WERI-Rb-1 (cell line): Measurements from ENCODE around the gene ZNF277.
"Not testable (repeated sequence)": the region's sequence is repeated elsewhere in the genome, so short reads cannot be mapped to it uniquely, and the experiment has no call there.

Source experiments
- DNase-seq: peaks from one replicate; pipeline ENCODE4 v3.0.0-alpha.2; 2020
- H3K27ac ChIP-seq: fragments of 250-450 bp; sonication (Bioruptor Pico); 2 replicates; pipeline ENCODE4 v1.5.1; 2020; ENCODE audit warnings: mild to moderate bottlenecking, moderate library complexity
- H3K27me3 ChIP-seq: fragments of 250-450 bp; sonication (Bioruptor Pico); 2 replicates; pipeline ENCODE4 v1.5.1; 2021; ENCODE audit warnings: mild to moderate bottlenecking, low read depth, moderate library complexity; ENCODE audit not compliant: insufficient read depth, severe bottlenecking
- H3K36me3 ChIP-seq: fragments of 250-450 bp; sonication (Bioruptor Pico); 2 replicates; pipeline ENCODE4 v1.5.1; 2020; ENCODE audit warnings: mild to moderate bottlenecking, moderate library complexity
- H3K4me3 ChIP-seq: 2 replicates; pipeline ENCODE4 v1.5.1; 2011; ENCODE audit warnings: low read depth, mild to moderate bottlenecking, control low read depth, low read length
- H3K9me3 ChIP-seq: fragments of 250-450 bp; sonication (Bioruptor Pico); 2 replicates; pipeline ENCODE4 v1.5.1; 2021; ENCODE audit warnings: mild to moderate bottlenecking, moderate library complexity; ENCODE audit not compliant: severe bottlenecking
- CTCF ChIP-seq: IDR thresholded peaks from 2 replicates; pipeline ENCODE4 v1.5.1; 2011; ENCODE audit warnings: low read depth, mild to moderate bottlenecking, control low read depth, inconsistent platforms, low read length

The ZNF277 gene

GRCh38 chr7:112308974-112309373 is 102.5 kb downstream of the ZNF277 start:
- Histone ChIP-seq H3K27ac (no peak overlapping the region), H3K27me3 (no peaks in the 10 kb centered on the region), H3K4me3 (no peak overlapping the region), H3K9me3 (no peaks in the 10 kb centered on the region), H3K36me3 (no peaks in the 10 kb centered on the region)
- no peak for TF ChIP-seq CTCF
- DNase-seq: no peak

GRCh38 chr7:112316803-112317202 is 110.3 kb downstream of the ZNF277 start:
- not testable (repeated sequence) for H3K9me3 ChIP-seq, DNase-seq, H3K4me3 ChIP-seq, H3K27ac ChIP-seq, H3K27me3 ChIP-seq, H3K36me3 ChIP-seq

GRCh38 chr7:112322070-112322469 is 115.6 kb downstream of the ZNF277 start:
- no peaks in the 10 kb centered on the region for H3K36me3 ChIP-seq

GRCh38 chr7:112327566-112327965 is 121.1 kb downstream of the ZNF277 start:
- Histone ChIP-seq H3K27me3 (no peaks in the 10 kb centered on the region), H3K4me3 (no peak overlapping the region), H3K27ac (no peak overlapping the region), H3K36me3 (no peaks in the 10 kb centered on the region; the same call in 1 of the 2 replicates), H3K9me3 (no peaks in the 10 kb centered on the region)
- no peak for DNase-seq
- no peak for TF ChIP-seq CTCF

More at GRCh38 chr7:112322070-112322469, 115.6 kb downstream of the ZNF277 start:
- Histone ChIP-seq H3K27me3 (no peaks in the 10 kb centered on the region), H3K4me3 (no peak overlapping the region), H3K27ac (no peak overlapping the region), H3K9me3 (no peaks in the 10 kb centered on the region)
- no peak for TF ChIP-seq CTCF
- DNase-seq: no peak

GRCh38 chr7:112331492-112331891 is 125.0 kb downstream of the ZNF277 start:
- no peak overlapping the region for H3K27ac ChIP-seq

GRCh38 chr7:112334366-112334765 is 127.9 kb downstream of the ZNF277 start:
- Histone ChIP-seq H3K27me3 (no peaks in the 10 kb centered on the region), H3K9me3 (no peaks in the 10 kb centered on the region), H3K36me3 (no peaks in the 10 kb centered on the region; the same call in 1 of the 2 replicates), H3K27ac (no peak overlapping the region), H3K4me3 (no peak overlapping the region)
- no peak for TF ChIP-seq CTCF
- DNase-seq: no peak

More at GRCh38 chr7:112331492-112331891, 125.0 kb downstream of the ZNF277 start:
- no peak for DNase-seq
- no peak for TF ChIP-seq CTCF
- Histone ChIP-seq H3K36me3 (no peaks in the 10 kb centered on the region; the same call in 1 of the 2 replicates), H3K9me3 (no peaks in the 10 kb centered on the region), H3K4me3 (no peak overlapping the region), H3K27me3 (no peaks in the 10 kb centered on the region)
